Stimulated activated effector memory CD8-positive, alpha-beta T cell treated with anti-CD3 and anti-CD28 coated beads, Interleukin-12 subunit alpha, Interleukin-12 subunit beta, amount 100 ng/mL, for 72 hours (primary cell): Measurements from ENCODE around the gene IFI35.
A peak's percentile ranks its signal among the peaks of the same experiment; 100 is the strongest.
"Not testable (repeated sequence)": the region's sequence is repeated elsewhere in the genome, so short reads cannot be mapped to it uniquely, and the experiment has no call there.

ENCODE experiments used
- ATAC-seq: fragments of 150-1000 bp; cut with Tn5 transposase; 2 replicates; pipeline ENCODE4 v1.10.0; 2021
- DNase-seq, 2 donors: peaks; one replicate each; pipeline ENCODE4 v3.0.0; 2021 to 2022; ENCODE audit warnings: low spot score in 2 of 2
- H3K27ac Mint-ChIP-seq: one replicate; pipeline ENCODE4 v1.8.0; 2022; ENCODE audit warnings: mild to moderate bottlenecking, mixed read lengths
- H3K36me3 Mint-ChIP-seq: one replicate; pipeline ENCODE4 v1.8.0; 2022; ENCODE audit warnings: mild to moderate bottlenecking, mixed read lengths
- H3K4me1 Mint-ChIP-seq: one replicate; pipeline ENCODE4 v1.8.0; 2022; ENCODE audit warnings: mixed read lengths
- H3K4me3 Mint-ChIP-seq: one replicate; pipeline ENCODE4 v1.8.0; 2022; ENCODE audit warnings: mild to moderate bottlenecking, mixed read lengths
- H3K9me3 Mint-ChIP-seq: one replicate; pipeline ENCODE4 v1.8.0; 2022; ENCODE audit warnings: mixed read lengths

The IFI35 gene

GRCh38 chr17:43006639-43007551 lies at the start of gene IFI35:
TSS of gene IFI35 (plus strand) at chr17:43006784. CDS start at chr17:43006948, 164 bp downstream.
- ATAC-seq (peak; percentile 97), DNase-seq (peak; percentile 63 to 88)
- H3K4me1 Mint-ChIP-seq: peaks cover 22% of the 10 kb centered on the region
- H3K36me3 Mint-ChIP-seq: peaks cover 60% of the 10 kb centered on the region
- peak within 1 kb of the TSS; percentile 99 for H3K27ac Mint-ChIP-seq
- peak within 1 kb of the TSS; percentile 99 for H3K4me3 Mint-ChIP-seq
- H3K9me3 Mint-ChIP-seq: no peaks in the 10 kb centered on the region

DNA sequence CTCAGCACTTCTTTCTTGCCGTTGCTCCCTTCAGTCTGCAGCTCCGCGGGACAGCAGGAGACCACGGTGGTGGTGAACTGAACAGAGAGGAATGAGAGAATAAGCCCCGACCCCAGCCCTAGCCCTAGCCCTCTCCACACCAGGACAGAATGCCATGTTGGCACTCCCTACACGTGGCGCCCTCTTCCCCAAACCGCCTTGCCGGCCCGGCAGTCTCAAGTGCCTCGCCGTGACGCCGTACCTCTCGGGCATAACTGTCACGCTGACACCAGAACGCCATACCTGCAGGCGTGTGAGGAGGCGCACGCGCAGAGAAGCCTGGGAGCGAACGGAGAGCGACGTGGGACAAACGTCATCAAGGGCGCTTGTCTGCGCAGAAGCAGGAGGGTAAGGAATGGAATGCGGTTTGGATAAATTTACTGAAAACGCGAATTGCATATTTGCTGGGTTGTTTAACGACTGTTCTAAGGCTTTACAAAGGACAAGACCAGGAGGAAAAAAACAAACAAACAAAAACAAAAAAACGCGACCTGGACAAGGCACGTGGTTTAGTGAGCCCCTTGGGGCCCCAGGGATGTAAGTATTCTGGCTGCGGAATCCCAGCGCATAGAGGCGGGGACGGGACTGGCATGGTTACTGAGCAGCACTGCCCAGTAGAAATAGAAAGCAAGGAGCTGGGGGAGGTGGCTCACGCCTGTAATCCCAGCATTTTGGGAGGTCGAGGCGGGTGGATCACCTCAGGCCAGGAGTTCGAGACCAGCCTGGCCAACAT lies 42.2 kb upstream of the IFI35 start, which contains the start of gene AARSD1:
Gene AARSD1, minus strand, starts transcription at position 294 of the 772 bp plus-strand sequence. Its CDS starts 14 bp downstream, at position 280.
- Mint-ChIP-seq H3K9me3 (no peaks in the 10 kb centered on the region), H3K4me3 (peak within 1 kb of the TSS; percentile 82), H3K36me3 (peaks cover 44% of the 10 kb centered on the region), H3K27ac (peak within 1 kb of the TSS; percentile 88), H3K4me1 (peaks cover 21% of the 10 kb centered on the region)
- DNase-seq (peak; percentile 70 to 91), ATAC-seq (peak; percentile 99)

- Mint-ChIP-seq H3K36me3 (peaks cover 8% of the 10 kb centered on the region), H3K4me1 (peaks cover 15% of the 10 kb centered on the region), H3K27ac (no peak overlapping the region), H3K9me3 (no peaks in the 10 kb centered on the region), H3K4me3 (no peak overlapping the region)
- ATAC-seq (no peak), DNase-seq (no peak)
Measured at GRCh38 chr17:42967925-42968324, 38.7 kb upstream of the IFI35 start.

- Mint-ChIP-seq H3K4me1 (peaks cover 5% of the 10 kb centered on the region), H3K36me3 (peaks cover 6% of the 10 kb centered on the region), H3K27ac (no peak overlapping the region), H3K9me3 (no peaks in the 10 kb centered on the region), H3K4me3 (no peak overlapping the region)
- no peak for ATAC-seq
- no peak for DNase-seq
Measured at GRCh38 chr17:42969001-42969581, 37.5 kb upstream of the IFI35 start.

GRCh38 chr17:42971589-42971988 lies 35.0 kb upstream of the IFI35 start:
- no peak for DNase-seq
- no peaks in the 10 kb centered on the region for H3K9me3 Mint-ChIP-seq
- H3K4me1 Mint-ChIP-seq: no peaks in the 10 kb centered on the region
- no peak overlapping the region for H3K4me3 Mint-ChIP-seq
- H3K27ac Mint-ChIP-seq: no peak overlapping the region
- H3K36me3 Mint-ChIP-seq: no peaks in the 10 kb centered on the region
- ATAC-seq: no peak

DNA sequence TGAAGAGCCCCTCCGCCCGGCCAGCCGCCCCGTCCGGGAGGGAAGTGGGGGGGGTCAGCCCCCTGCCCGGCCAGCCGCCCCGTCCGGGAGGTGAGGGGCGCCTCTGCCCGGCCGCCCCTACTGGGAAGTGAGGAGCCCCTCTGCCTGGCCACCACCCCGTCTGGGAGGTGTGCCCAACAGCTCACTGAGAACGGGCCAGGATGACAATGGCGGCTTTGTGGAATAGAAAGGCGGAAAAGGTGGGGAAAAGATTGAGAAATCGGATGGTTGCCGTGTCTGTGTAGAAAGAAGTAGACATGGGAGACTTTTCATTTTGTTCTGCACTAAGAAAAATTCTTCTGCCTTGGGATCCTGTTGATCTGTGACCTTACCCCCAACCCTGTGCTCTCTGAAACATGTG lies 33.3 kb upstream of the IFI35 start:
- DNase-seq, H3K4me3 Mint-ChIP-seq, H3K4me1 Mint-ChIP-seq, ATAC-seq, H3K9me3 Mint-ChIP-seq, H3K27ac Mint-ChIP-seq, H3K36me3 Mint-ChIP-seq: not testable (repeated sequence)

GRCh38 chr17:42975265-42975664 lies 31.3 kb upstream of the IFI35 start:
- peaks cover 4% of the 10 kb centered on the region for H3K36me3 Mint-ChIP-seq
- peaks cover 16% of the 10 kb centered on the region for H3K4me1 Mint-ChIP-seq
- H3K27ac Mint-ChIP-seq: no peak overlapping the region
- ATAC-seq (no peak), DNase-seq (no peak)
- H3K4me3 Mint-ChIP-seq: no peak overlapping the region
- no peaks in the 10 kb centered on the region for H3K9me3 Mint-ChIP-seq

DNA sequence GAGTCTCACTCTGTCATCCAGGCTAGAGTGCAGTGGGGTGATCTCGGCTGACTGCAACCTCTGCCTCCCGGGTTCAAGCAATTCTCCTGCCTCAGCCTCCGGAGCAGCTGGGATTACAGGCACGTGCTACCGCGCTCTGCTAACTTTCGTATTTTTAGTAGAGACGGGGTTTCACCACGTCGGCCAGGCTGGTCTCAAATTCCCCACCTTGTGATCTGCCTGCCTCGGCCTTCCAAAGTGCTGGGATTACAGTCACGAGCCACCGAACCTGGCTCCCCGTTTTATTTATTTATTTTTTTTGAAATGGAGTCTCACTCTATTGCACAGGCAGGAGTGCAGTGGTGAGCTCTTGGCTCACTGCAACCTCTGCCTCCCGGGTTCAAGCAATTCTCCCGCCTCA lies 30.9 kb upstream of the IFI35 start:
- not testable (repeated sequence) for H3K27ac Mint-ChIP-seq, H3K4me3 Mint-ChIP-seq, H3K9me3 Mint-ChIP-seq, ATAC-seq, H3K36me3 Mint-ChIP-seq, DNase-seq
- H3K4me1 Mint-ChIP-seq: peaks cover 20% of the 10 kb centered on the region

DNA sequence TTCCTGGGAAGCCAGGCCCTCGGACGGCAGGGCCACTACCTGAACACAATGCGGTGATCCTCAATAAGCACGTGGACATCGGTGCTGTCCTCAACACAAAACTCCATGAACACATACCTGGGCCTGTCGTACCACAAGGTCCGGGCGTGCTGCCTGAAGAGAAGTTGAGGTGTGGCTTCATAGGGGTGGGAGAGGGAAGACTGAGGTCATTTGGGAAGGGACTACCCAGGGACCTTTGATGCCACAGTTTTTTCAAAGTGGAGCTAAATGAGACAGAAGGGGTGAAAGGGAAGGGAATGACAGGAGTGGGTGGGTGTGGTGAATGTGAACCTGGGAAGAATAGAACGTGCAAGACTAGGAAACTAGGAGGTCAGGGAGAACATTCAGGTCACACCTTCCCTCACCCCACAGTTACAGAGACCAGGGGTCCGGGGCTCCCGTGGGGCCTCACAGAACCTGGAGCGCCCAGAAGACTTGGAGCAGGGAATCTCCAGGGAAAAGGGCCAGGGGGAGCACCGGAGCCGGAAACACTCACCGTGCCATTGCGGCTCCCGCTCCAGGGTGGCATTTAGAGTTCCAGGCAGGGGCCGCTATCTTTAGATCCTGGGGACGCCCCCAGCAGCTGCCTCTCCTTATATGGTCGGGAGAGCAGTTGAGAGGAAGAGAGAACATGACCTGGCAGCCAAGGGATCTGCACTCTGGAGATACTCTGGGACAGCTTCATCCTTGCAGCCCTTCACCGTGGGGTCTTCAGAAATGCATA lies 26.9 kb upstream of the IFI35 start, which contains the start of gene PTGES3L:
Gene PTGES3L, minus strand, starts transcription at position 570 of the 763 bp plus-strand sequence. Its CDS starts 27 bp downstream, at position 543.
- H3K27ac Mint-ChIP-seq: peak within 1 kb of the TSS; percentile 97
- DNase-seq (no peak), ATAC-seq (peak; percentile 51)
- H3K4me3 Mint-ChIP-seq: peak within 1 kb of the TSS; percentile 95
- H3K9me3 Mint-ChIP-seq: no peaks in the 10 kb centered on the region
- peaks cover 29% of the 10 kb centered on the region for H3K4me1 Mint-ChIP-seq
- peaks cover 47% of the 10 kb centered on the region for H3K36me3 Mint-ChIP-seq

- Mint-ChIP-seq H3K4me1 (peaks cover 29% of the 10 kb centered on the region), H3K36me3 (peaks cover 53% of the 10 kb centered on the region), H3K27ac (peak within 1 kb of the TSS; percentile 97), H3K4me3 (peak within 1 kb of the TSS; percentile 95), H3K9me3 (no peaks in the 10 kb centered on the region)
- peak; percentile 88 for ATAC-seq
- DNase-seq: peak; percentile 89 to 94
Measured at GRCh38 chr17:42980274-42980765, 26.3 kb upstream of the IFI35 start, which contains the start of gene RUNDC1. TSS of gene RUNDC1 (plus strand) at chr17:42980565. CDS start at chr17:42980577, 12 bp downstream.

DNA sequence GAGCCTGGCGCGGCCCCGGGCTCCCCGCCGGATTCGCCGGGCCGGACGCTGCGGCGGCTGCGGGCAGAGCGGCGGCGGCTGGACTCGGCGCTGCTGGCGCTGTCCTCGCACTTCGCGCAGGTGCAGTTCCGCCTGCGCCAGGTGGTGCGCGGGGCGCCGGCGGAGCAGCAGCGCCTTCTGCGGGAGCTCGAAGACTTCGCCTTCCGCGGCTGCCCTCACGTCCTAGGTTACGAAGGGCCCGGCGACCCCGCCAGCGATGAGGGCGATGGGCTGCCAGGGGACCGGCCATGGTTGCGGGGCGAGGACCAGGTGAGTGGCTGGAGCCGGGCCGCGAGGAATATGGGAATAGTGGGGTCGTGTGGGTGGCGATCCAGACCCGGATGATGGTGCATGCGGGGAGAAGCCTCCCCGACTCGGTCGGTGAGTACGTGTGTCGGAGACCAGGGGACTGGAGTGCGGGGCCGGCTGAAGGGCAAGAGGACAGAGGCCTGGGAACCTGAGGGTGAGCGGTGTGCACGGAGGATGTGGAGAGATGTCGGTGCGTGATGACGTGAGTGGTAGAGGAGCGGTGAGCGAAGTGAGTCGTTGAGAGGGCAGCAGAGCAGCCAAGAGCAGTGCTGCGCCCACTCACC lies 25.7 kb upstream of the IFI35 start:
- Mint-ChIP-seq H3K9me3 (no peaks in the 10 kb centered on the region), H3K4me1 (peaks cover 29% of the 10 kb centered on the region), H3K36me3 (peaks cover 59% of the 10 kb centered on the region), H3K4me3 (peak overlapping the region; percentile 95), H3K27ac (peak overlapping the region; percentile 97)
- DNase-seq: peak; percentile 31 to 76
- peak; percentile 95 for ATAC-seq

DNA sequence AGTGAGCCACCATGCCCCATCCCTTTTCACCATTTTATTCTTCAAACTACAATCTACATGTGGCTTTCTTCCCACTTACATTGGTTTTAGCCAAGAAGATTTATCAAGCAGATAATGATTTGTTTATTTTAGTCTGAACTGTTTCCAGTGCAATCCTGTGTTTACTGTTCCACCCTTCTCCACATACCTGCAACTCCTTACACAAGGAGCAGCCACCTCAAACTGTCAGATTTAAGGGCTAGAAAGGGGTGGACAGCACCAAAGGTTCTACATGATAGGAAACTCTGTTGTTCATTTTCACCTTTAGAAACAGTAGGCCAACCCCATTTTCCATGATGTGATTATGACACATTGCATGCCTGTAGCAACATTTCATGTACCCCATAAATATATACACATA lies 24.3 kb upstream of the IFI35 start:
- ATAC-seq (no peak), DNase-seq (no peak)
- peaks cover 29% of the 10 kb centered on the region for H3K4me1 Mint-ChIP-seq
- no peaks in the 10 kb centered on the region for H3K9me3 Mint-ChIP-seq
- H3K36me3 Mint-ChIP-seq: peaks cover 73% of the 10 kb centered on the region
- H3K4me3 Mint-ChIP-seq: peak overlapping the region; percentile 95
- peak overlapping the region; percentile 97 for H3K27ac Mint-ChIP-seq

DNA sequence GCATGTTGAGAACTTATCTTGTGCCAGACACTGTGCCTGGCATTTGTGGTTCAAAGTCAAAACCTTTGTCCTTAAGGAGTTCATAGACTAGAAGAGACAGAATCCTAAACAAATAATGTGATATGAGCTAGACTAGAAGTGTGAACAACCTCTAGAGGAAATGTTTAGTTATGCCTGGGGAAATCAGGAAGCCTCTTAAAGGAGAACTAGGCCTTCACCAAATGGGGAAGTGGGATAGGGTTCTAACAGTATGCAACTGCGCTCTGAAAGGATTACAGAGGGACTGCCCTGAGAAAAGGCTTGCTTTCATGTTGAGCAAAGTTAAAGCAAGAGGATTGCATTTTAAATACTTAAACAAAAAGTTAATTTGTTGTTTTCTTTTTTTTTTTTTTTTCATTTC lies 21.4 kb upstream of the IFI35 start:
- Mint-ChIP-seq H3K36me3 (peaks cover 99% of the 10 kb centered on the region), H3K4me1 (peaks cover 14% of the 10 kb centered on the region), H3K4me3 (no peak overlapping the region), H3K9me3 (no peaks in the 10 kb centered on the region), H3K27ac (peak overlapping the region; percentile 35)
- DNase-seq (no peak), ATAC-seq (no peak)

- Mint-ChIP-seq H3K4me1 (no peaks in the 10 kb centered on the region), H3K27ac (no peak overlapping the region), H3K4me3 (no peak overlapping the region), H3K36me3 (peaks cover 97% of the 10 kb centered on the region), H3K9me3 (no peaks in the 10 kb centered on the region)
- ATAC-seq: no peak
- no peak for DNase-seq
Measured at GRCh38 chr17:42989141-42989540, 17.4 kb upstream of the IFI35 start.
